Heart right ventricle (tissue), 16 donors: Measurements from ENCODE around the gene PRDM2. TPM values are rescaled to one million over a fixed set of nuclear protein-coding genes. Genes with fewer than 3 reads are reported as not detected.

ENCODE experiments used
- ATAC-seq, 8 donors: fragments of 200-7000 bp; cut with Tn5 transposase; one replicate each; pipeline ENCODE4 v1.9.1; 2020; ENCODE audit warnings: mild to moderate bottlenecking in 8 of 8, moderate library complexity in 8 of 8, moderate number of reproducible peaks in 1 of 8
- DNase-seq, 2 donors: peaks; one replicate each; pipeline ENCODE4 v3.0.0-alpha.2; 2020
- H3K27ac ChIP-seq, 10 donors: fragments of 200-600 bp; sonication (generic) in 2 of 10; one replicate each; pipeline versions ENCODE4 v1.5.0 to v1.8.0; 2020 to 2022; ENCODE audit warnings: mild to moderate bottlenecking in 3 of 10
- H3K27me3 ChIP-seq, 7 donors: fragments of 200-600 bp; one replicate each; pipeline ENCODE4 v1.8.0; 2021 to 2022; ENCODE audit warnings: mild to moderate bottlenecking in 2 of 7
- H3K36me3 ChIP-seq, 9 donors: fragments of 200-600 bp; sonication (generic) in 1 of 9; one replicate each; pipeline versions ENCODE4 v1.5.0 to v1.8.0; 2020 to 2022; ENCODE audit warnings: mild to moderate bottlenecking in 2 of 9
- H3K4me1 ChIP-seq, 9 donors: fragments of 200-600 bp; sonication (generic) in 1 of 9; one replicate each; pipeline versions ENCODE4 v1.5.0 to v1.8.0; 2020 to 2022; ENCODE audit warnings: mild to moderate bottlenecking in 4 of 9
- H3K4me3 ChIP-seq, 10 donors: fragments of 200-600 bp; sonication (generic) in 2 of 10; one replicate each; pipeline versions ENCODE4 v1.5.0 to v1.8.0; 2020 to 2022; ENCODE audit warnings: mild to moderate bottlenecking in 7 of 10, moderate library complexity in 2 of 10
- H3K9me3 ChIP-seq, 11 donors: fragments of 200-600 bp in 10 of 11; sonication (generic) in 2 of 11; one replicate each; pipeline versions ENCODE4 v1.5.0 to v1.8.0; 2013 to 2022; ENCODE audit warnings: mild to moderate bottlenecking in 2 of 11, control low read depth in 1 of 11, moderate library complexity in 1 of 11
- whole genome bisulfite sequencing, 2 donors: extraction: QIAGEN DNeasy Blood & Tissue Kit; methylation state at CpG; one replicate each; pipeline ENCODE4 v1.1.7; 2013; ENCODE audit warnings: inconsistent platforms in 1 of 2; 5-methylcytosine and 5-hydroxymethylcytosine counted together
- intact Hi-C, 10 donors: fragments of 100-400 bp; cut with DNase I; formaldehyde crosslinking; loops; one replicate each; pipeline versions ENCODE4 v1.11.1 to v1.14.2; 2022
- polyA plus RNA-seq, 2 donors: library from polyadenylated mRNA; stranded (reverse); fragments of 200-250 nt; gene quantifications; one replicate each; pipeline ENCODE4 v1.2.3, GENCODE V29; 2013
- total RNA-seq, 10 donors: library from RNA; stranded (reverse); fragmentation: NEBNext Ultra II Directional in 3 of 10; extraction: Animal tissue kit (Norgen Biotek cat#: 25700) in 3 of 10; gene quantifications; one replicate each; pipeline versions ENCODE4 v1.2.1 to v1.2.4, GENCODE V29; 2021 to 2023
- TF ChIP-seq, protein P1 (sequence below), 9 donors: fragments of 200-600 bp; sonication (generic) in 2 of 9; IDR thresholded peaks; one replicate each; pipeline versions ENCODE4 v1.5.0 to v1.8.0; 2021 to 2022; ENCODE audit warnings: antibody characterized with exemption in 9 of 9, mild to moderate bottlenecking in 5 of 9, moderate library complexity in 1 of 9
- donor health status: Arrhythmogenic right ventricular cardiomyopathy.
- donor health status: ischemic (EF 13 %, LVEDD 7.1; RV severe dilation, severe dysfunction).
- donor health status: healthy with polysubstance abuse.
- donor health status: DM: no; HTN: yes; CAD: no.
- donor health status: DM: no; HTN: no; CAD: no.
- donor health status: ischemic (EF 25% LVEDD 6.9; RV normal size, moderate dysfunction).
- donor health status: ischemic (EF 25% LVEDD 5.7; RV mildly dilated, moderate dysfunction).
- donor health status: healthy.
- donor health status: DM: yes; HTN: yes; CAD: no.
- donor health status: Ischemic cardiomyopathy.
- donor health status: ischemic (EF 35%, LVEDD 5.7; RV mildly dilated, moderate dysfunction).
- donor health status: nonischemic (EF 11% LVEDD 7.7; RV severe dilation, severe dysfunction).
- donor health status: DM: yes; HTN: yes; CAD: no.
- donor health status: PGD.
- donor health status: ischemic (EF 29% LVEDD 5.4; RV normal size, mild dysfunction).
- donor health status: nonischemic (EF 23%, LVEDD 6.1; RV moderate dilation, normal function).

Gene PRDM2
- total and polyA plus RNA-seq, 12 donors: 10.3 to 57.3 (median 42.4) TPM

DNA sequence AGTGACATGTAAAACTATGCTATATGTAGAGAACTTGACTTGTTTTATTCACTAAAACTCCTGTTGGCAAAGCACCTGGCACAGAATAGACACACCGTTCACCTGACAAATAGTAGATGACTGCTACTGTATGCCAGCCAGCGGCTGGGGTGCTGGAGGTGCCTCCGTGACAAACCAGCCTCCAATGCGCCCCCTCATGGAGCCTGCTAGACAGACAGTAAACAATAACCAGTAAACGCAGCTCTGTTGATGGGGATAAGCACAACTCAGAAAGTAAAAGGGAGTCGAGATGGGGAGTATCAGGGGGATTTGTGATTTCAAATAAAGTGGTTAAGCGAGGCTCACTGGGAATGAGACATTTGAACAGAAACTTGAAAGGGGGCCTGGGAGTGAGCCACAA lies 107.2 kb downstream of the PRDM2 start:
- H3K27ac ChIP-seq: no peak overlapping the region
- WGBS, 2 donors: 67 to 74% methylated on average over 7 of the region's 7 CpGs
- ATAC-seq: no peak
- DNase-seq: no peak
- no peaks in the 10 kb centered on the region for H3K27me3 ChIP-seq
- TF ChIP-seq, protein P1, sequence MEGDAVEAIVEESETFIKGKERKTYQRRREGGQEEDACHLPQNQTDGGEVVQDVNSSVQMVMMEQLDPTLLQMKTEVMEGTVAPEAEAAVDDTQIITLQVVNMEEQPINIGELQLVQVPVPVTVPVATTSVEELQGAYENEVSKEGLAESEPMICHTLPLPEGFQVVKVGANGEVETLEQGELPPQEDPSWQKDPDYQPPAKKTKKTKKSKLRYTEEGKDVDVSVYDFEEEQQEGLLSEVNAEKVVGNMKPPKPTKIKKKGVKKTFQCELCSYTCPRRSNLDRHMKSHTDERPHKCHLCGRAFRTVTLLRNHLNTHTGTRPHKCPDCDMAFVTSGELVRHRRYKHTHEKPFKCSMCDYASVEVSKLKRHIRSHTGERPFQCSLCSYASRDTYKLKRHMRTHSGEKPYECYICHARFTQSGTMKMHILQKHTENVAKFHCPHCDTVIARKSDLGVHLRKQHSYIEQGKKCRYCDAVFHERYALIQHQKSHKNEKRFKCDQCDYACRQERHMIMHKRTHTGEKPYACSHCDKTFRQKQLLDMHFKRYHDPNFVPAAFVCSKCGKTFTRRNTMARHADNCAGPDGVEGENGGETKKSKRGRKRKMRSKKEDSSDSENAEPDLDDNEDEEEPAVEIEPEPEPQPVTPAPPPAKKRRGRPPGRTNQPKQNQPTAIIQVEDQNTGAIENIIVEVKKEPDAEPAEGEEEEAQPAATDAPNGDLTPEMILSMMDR (IDR thresholded peaks at IDR 0.05): peak in 6 of 9 donors; percentile 14 to 28 (median 18)
- H3K36me3 ChIP-seq: peaks cover 0 to 4% (median 0%) of the 10 kb centered on the region in 9 donors
- intact Hi-C loops: loop anchor here in 1 of 10 donors (5.0 kb wide), 1 partner anchor 60 kb away; no protein-coding TSS in a partner anchor
- H3K4me3 ChIP-seq: no peak overlapping the region
- H3K4me1 ChIP-seq: peaks cover 0 to 13% (median 5%) of the 10 kb centered on the region in 9 donors
- H3K9me3 ChIP-seq: no peaks in the 10 kb centered on the region

DNA sequence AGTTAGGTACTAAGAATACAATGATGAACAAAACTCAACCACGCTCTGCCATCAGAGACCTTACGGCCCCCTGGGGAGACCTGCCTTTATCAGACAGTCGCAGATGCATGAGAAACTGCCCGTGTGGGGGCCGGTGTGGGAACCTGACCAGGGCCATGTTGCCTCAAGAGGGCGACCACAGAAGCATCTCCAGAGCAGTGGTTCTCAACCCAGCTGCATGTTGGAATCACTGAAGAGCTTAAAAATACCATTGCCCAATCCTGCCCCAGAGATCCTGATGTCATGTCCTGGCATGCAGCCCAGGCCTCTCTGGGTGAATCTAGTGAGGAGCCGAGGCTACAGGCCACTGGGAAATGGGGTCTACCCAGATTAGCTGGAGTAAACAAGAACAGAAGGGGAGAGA lies 108.7 kb downstream of the PRDM2 start:
- Histone ChIP-seq H3K4me1 (peaks cover 0 to 10% (median 4%) of the 10 kb centered on the region in 9 donors), H3K36me3 (peaks cover 0 to 4% (median 0%) of the 10 kb centered on the region in 9 donors), H3K9me3 (no peaks in the 10 kb centered on the region), H3K27ac (no peak overlapping the region), H3K4me3 (no peak overlapping the region), H3K27me3 (no peaks in the 10 kb centered on the region)
- DNase-seq (peak; percentile 23 to 48), ATAC-seq (peak in 5 of 8 donors; percentile 17 to 68 (median 46))
- 67 to 70% methylated on average over 7 of the region's 7 CpGs for WGBS, 2 donors
- TF ChIP-seq, protein P1 (IDR thresholded peaks at IDR 0.05): no peak
- intact Hi-C loops: loop anchor here in 1 of 10 donors (5.0 kb wide), 1 partner anchor 61 kb away; no protein-coding TSS in a partner anchor

DNA sequence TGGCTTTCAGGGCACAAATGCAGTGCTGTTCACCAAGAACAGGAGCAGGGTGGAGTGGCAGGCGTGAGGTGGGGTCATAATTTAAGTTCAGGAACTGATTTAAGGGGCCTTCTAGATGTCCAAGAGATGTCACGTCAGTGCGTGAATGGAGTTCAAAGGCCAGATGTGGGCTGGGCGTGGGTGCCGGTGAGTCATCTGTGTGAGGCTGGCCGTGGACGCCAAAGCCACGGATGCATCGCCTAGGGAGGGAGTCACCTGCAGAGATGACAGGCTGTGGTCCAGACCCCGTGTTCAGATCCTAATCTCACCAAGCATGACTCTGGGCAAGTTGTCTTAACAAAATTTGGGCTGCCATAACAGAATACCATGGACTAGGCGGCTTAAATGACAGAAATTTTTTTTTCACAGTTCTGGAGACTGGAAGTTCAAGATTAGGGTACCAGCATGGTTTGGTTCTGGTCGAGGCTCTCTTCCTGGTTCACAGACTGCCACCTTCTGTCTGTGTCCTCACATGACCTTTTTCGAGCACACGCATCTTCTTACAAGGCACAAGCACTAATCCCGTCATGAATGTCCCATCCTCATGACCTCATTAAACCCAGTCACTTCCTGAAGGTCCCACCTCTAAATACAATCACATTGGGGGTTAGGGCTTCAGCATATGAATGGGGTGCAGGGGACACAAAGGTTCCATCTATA lies 109.6 kb downstream of the PRDM2 start:
- Histone ChIP-seq H3K27ac (no peak overlapping the region), H3K4me1 (peaks cover 0 to 8% (median 4%) of the 10 kb centered on the region in 9 donors), H3K4me3 (no peak overlapping the region), H3K27me3 (no peaks in the 10 kb centered on the region), H3K36me3 (peaks cover 0 to 4% (median 0%) of the 10 kb centered on the region in 9 donors), H3K9me3 (no peaks in the 10 kb centered on the region)
- ATAC-seq: no peak
- WGBS, 2 donors: 92 to 94% methylated on average over 15 of the region's 15 CpGs
- no peak for DNase-seq
- TF ChIP-seq, protein P1 (IDR thresholded peaks at IDR 0.05): no peak
- intact Hi-C loops: loop anchor here in 4 of 10 donors (5.0 to 10.0 kb wide), 3 partner anchors 62 to 145 kb away; no protein-coding TSS in a partner anchor

- no peak for DNase-seq
- Histone ChIP-seq H3K36me3 (peaks cover 0 to 17% (median 0%) of the 10 kb centered on the region in 9 donors), H3K9me3 (no peaks in the 10 kb centered on the region), H3K4me3 (no peak overlapping the region), H3K4me1 (peaks cover 0 to 8% (median 4%) of the 10 kb centered on the region in 9 donors), H3K27ac (no peak overlapping the region), H3K27me3 (no peaks in the 10 kb centered on the region)
- TF ChIP-seq, protein P1 (IDR thresholded peaks at IDR 0.05): no peak
- WGBS, 2 donors: 89 to 92% methylated on average over 20 of the region's 20 CpGs
- no peak for ATAC-seq
- intact Hi-C loops: loop anchor here in 5 of 10 donors (2.0 to 10.0 kb wide), 3 partner anchors 145 to 148 kb away; no protein-coding TSS in a partner anchor
These were observed 112.7 kb downstream of the PRDM2 start for GRCh38 chr1:13812456-13813397.
